Uterus (tissue), 2 donors: ENCODE data around the gene CALHM2.

Experiments used
- POLR2A ChIP-seq, 2 donors: fragments of 450-650 bp; IDR thresholded peaks; one replicate each; pipeline ENCODE4 v1.6.1; 2016; ENCODE audit warnings: antibody characterized with exemption in 2 of 2, mild to moderate bottlenecking in 1 of 2, moderate library complexity in 1 of 2
- TF ChIP-seq, protein P1 (sequence below), 4 experiments: fragments of 200-600 bp in 2 of 4; fragments of 450-650 bp in 2 of 4; sonication (generic) in 2 of 4; IDR thresholded peaks; one replicate each; pipeline ENCODE4 v1.5.1; 2016 to 2019; ENCODE audit warnings: antibody characterized with exemption in 4 of 4, mild to moderate bottlenecking in 2 of 4, moderate library complexity in 1 of 4

GRCh38 chr10:103493916-103494877, 42.0 kb upstream of the CALHM2 start:
- TF ChIP-seq, protein P1, sequence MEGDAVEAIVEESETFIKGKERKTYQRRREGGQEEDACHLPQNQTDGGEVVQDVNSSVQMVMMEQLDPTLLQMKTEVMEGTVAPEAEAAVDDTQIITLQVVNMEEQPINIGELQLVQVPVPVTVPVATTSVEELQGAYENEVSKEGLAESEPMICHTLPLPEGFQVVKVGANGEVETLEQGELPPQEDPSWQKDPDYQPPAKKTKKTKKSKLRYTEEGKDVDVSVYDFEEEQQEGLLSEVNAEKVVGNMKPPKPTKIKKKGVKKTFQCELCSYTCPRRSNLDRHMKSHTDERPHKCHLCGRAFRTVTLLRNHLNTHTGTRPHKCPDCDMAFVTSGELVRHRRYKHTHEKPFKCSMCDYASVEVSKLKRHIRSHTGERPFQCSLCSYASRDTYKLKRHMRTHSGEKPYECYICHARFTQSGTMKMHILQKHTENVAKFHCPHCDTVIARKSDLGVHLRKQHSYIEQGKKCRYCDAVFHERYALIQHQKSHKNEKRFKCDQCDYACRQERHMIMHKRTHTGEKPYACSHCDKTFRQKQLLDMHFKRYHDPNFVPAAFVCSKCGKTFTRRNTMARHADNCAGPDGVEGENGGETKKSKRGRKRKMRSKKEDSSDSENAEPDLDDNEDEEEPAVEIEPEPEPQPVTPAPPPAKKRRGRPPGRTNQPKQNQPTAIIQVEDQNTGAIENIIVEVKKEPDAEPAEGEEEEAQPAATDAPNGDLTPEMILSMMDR (IDR thresholded peaks at IDR 0.05), result no peak
- peak in 1 of 2 donors; percentile 13 for TF ChIP-seq POLR2A (IDR thresholded peaks at IDR 0.05)
